ENCODE data around the gene CSE1L.

Gene CSE1L

DNA sequence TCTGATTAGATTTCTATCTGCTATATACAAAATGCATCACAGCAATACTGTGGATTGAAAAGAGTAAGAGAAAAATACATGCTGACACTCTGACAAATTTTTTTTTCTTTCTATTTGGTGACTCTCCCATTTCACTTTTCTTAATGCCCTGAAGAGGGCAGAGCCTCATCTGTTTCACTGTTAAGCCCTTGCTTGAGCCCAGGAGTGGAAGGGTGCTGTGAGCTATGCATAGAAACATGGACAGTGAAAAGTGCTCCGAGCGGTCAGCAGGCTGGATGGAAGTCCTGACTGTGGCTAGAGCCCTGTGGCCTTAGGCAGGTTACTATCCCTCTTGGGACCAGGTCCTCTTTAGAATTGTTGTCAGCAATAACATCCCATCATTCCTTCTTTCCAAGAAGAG is 17.4 kb upstream of the CSE1L start:
- no peak overlapping the region for H3K4me3 ChIP-seq (ENCODE audit: low read depth, low read length)
- TF ChIP-seq, protein P1, sequence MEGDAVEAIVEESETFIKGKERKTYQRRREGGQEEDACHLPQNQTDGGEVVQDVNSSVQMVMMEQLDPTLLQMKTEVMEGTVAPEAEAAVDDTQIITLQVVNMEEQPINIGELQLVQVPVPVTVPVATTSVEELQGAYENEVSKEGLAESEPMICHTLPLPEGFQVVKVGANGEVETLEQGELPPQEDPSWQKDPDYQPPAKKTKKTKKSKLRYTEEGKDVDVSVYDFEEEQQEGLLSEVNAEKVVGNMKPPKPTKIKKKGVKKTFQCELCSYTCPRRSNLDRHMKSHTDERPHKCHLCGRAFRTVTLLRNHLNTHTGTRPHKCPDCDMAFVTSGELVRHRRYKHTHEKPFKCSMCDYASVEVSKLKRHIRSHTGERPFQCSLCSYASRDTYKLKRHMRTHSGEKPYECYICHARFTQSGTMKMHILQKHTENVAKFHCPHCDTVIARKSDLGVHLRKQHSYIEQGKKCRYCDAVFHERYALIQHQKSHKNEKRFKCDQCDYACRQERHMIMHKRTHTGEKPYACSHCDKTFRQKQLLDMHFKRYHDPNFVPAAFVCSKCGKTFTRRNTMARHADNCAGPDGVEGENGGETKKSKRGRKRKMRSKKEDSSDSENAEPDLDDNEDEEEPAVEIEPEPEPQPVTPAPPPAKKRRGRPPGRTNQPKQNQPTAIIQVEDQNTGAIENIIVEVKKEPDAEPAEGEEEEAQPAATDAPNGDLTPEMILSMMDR (IDR thresholded peaks at IDR 0.05; ENCODE audit: borderline replicate concordance, insufficient read depth, low read depth, low read length): peak; percentile 18; the same call in 1 of the 2 replicates

DNA sequence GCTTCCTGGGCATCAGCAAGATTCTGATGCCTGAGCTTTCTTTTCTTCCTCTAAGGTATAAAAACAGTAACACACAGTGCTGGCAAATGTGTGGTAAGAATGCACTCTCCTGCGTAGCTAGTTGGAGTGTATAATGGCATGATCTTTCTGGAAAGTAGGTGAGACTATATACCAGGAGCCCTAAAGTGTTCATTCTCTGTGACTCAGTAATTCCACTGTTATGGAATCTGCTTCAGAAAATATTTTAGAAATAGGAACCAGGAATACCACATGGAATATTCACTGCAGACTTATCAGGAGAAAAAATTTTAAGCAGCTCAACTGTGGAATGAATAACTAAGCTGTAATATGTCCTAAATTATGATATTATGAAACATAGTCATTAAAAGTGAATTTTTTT is 16.9 kb upstream of the CSE1L start:
- H3K4me3 ChIP-seq (ENCODE audit: low read depth, low read length): no peak overlapping the region
- TF ChIP-seq, protein P1 (IDR thresholded peaks at IDR 0.05; ENCODE audit: borderline replicate concordance, insufficient read depth, low read depth, low read length): no peak

DNA sequence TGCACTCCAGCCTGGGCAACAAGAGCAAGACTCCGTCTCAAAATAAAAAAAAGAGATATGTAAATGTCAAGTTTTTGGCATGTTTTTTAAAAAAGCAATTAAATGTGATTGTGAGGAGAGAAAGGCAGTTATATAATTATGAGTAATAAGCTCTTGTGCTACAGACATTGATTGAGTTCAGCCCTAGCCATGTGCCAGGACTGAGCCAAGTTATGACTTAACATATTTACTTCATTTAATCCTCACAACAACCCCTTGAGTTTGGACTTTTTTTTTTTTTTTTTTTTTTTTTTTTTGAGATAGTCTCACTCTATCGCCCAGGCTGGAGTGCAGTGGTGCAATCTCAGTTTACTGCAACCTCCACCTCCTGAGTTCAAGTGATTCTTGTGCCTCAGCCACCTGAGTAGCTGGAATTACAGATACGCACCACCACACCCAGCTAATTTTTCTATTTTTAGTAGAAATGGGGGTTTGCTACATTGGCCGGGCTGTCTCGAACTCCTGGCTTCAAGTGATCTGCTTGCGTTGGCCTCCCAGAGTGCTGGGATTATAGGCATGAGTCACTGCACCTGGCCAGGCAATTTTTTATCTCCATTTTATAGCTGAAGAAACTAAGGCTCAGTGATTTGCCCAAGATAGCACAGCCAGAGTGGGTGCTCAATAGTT is 15.0 kb upstream of the CSE1L start:
- no peak overlapping the region for H3K4me3 ChIP-seq (ENCODE audit: low read depth, low read length)
- TF ChIP-seq, protein P1 (IDR thresholded peaks at IDR 0.05; ENCODE audit: borderline replicate concordance, insufficient read depth, low read depth, low read length): no peak

DNA sequence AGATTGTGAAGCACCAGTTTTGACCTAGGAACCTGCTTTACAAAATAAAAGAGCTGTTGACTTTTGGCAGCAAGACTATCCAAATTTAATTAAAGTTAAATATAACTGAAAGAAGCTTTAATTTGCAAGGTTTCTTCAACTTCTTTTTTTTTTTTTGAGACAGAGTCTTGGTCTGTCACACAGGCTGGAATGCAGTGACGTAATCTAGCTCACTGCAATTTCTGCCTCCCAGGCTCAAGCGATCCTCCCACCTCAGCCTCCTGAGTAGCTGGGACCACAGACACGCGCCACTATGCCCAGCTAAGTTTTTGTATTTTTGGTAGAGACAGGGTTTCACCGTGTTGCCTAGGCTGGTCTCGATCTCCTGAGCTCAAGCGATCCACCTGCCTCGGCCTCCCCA is 13.7 kb upstream of the CSE1L start:
- no peak overlapping the region for H3K4me3 ChIP-seq (ENCODE audit: low read depth, low read length)

DNA sequence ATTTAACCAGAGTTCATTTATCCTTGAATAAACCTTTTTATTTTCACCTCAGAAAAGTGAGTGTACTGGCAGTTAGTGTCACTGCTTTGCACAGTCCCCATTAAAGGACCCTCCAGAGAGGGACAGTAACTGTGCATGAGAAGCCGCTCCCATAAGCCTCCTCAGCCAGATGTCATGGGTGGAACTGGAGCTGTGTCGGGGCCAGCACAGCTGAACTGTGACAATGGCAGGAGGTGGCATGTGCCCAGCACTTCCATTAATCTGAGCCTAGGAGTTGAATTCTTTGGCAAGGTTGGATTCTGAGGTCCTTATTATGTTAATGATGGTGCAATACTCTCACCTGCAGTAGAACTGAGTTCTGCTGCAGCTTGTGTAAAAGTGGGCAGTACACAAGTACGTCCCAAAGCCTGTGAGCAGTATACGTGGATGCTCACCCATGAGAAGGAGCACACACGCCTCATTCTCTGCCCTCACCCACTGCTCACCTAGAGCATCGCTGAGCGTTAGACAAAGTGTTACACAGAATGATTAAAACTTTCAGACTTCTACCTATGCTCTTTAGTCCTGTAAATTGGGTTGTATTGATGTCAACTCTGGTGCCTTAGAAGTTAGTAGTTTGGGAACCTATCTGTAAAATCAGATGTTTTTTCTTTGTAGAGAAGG is 11.9 kb upstream of the CSE1L start:
- no peak overlapping the region for H3K4me3 ChIP-seq (ENCODE audit: low read depth, low read length)
- TF ChIP-seq, protein P1 (IDR thresholded peaks at IDR 0.05; ENCODE audit: borderline replicate concordance, insufficient read depth, low read depth, low read length): no peak

More for the DNA sequence above, 13.7 kb upstream of the CSE1L start:
- TF ChIP-seq, protein P1 (IDR thresholded peaks at IDR 0.05; ENCODE audit: borderline replicate concordance, insufficient read depth, low read depth, low read length): no peak

DNA sequence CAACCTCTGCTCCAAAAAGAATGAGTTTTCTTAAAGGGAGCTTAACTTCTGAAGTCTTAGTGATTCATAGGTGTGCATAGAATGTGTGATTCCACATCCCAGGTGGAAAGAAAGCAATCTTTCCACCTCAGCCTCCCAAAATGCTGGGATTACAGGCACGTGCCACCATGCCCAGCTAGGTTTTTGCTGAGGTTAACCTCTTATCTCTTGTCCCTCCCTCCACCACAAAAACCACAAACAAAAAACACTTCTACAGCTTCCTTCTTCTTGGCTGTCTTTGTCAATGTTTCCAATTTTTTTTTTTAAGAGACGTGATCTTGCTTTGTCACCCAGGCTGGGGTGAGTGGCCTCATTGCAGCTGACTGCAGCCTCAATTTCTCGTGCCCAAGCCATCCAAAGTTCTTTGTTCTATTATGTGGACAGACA is 8.1 kb upstream of the CSE1L start:
- TF ChIP-seq, protein P1 (IDR thresholded peaks at IDR 0.05; ENCODE audit: borderline replicate concordance, insufficient read depth, low read depth, low read length): no peak

DNA sequence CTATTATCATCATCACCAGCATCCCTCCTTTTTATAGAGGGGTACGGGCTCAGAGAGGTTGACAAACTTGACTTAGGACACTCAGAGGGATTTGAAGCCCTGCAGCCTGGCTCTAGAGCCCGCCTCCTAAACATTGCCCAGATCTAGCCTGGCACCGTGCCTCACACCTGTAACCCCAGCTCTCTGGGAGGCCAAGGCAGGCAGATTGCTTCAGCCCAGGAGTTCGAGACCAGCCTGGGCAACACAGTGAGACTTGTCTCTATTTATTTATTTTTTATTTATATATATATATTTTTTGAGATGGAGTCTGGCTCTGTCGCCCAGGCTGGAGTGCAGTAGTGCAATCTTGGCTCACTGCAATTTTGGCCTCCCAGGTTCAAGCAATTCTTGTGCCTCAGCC is 6.3 kb upstream of the CSE1L start:
- H3K4me3 ChIP-seq (ENCODE audit: low read depth, low read length): no peak overlapping the region
- TF ChIP-seq, protein P1 (IDR thresholded peaks at IDR 0.05; ENCODE audit: borderline replicate concordance, insufficient read depth, low read depth, low read length): no peak

More for the DNA sequence above, 8.1 kb upstream of the CSE1L start:
- no peak overlapping the region for H3K4me3 ChIP-seq (ENCODE audit: low read depth, low read length)

Measured in GM12875 (cell line).